ENCODE results near the gene LYST. TPM values are rescaled to one million over a fixed set of nuclear protein-coding genes. Genes with fewer than 3 reads are reported as not detected.
A peak's percentile ranks its signal among the peaks of the same experiment; 100 is the strongest.

Gene LYST
- total and polyA plus RNA-seq, 10 of the 15 experiments (the other 5 are each of a cell fraction or from before 2014, with no cell fraction given) = 3.3 to 28.1 (median 5.6) TPM

DNA sequence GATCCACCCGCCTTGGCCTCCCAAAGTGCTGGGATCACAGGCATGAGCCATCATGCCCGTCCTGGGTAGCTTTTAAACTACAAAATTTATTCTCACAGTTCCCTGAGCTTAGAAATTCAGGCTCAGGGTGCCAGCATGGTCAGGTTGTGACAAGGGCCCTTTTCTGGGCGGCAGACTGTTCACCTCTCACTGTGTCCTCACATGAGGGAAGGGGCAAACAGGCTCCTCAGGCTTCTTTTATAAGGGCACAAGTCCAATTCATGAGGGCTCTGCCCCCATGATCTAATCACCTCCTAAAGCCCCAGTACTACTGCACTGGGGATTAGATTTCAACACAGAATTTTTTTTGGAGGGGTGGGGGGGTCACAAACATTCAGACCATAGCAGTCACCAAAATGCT lies 253.9 kb downstream of the LYST start:
- H3K4me2 ChIP-seq (ENCODE audit: control insufficient read depth, insufficient read depth) = no peak overlapping the region
- no peaks in the 10 kb centered on the region for H3K9me3 ChIP-seq (replicated peaks; ENCODE audit: control insufficient read depth, insufficient read depth, low read length)
- ChIA-PET SMC1A (ENCODE audit: uncharacterized antibody, unreplicated experiment) (interaction anchor here (1.8 kb wide), 1 partner anchor 10 kb away, joined by 6 read pairs; no protein-coding TSS in a partner anchor), POLR2A (no interaction called here), RAD21 (ENCODE audit: unreplicated experiment) (no interaction called here), CTCF (interaction anchor here (0.5 to 3.3 kb wide), 2 partner anchors 11 to 14 kb away, joined by 3 to 26 read pairs; no protein-coding TSS in a partner anchor)
- no peak overlapping the region for H2AFZ ChIP-seq (ENCODE audit: control insufficient read depth, low read depth, low read length)
- H4K20me1 ChIP-seq (ENCODE audit: control insufficient read depth, insufficient read depth) = no peaks in the 10 kb centered on the region
- FAIRE-seq (no peak), DNase-seq (ENCODE audit: low read depth, low spot score) (no peak), ATAC-seq (no peak)
- peaks cover 0 to 3% of the 10 kb centered on the region in 2 experiments; a peak in 1 of 4 replicates for H3K27me3 ChIP-seq (replicated peaks in 1 of 2; ENCODE audit: control insufficient read depth in 2 of 2, insufficient read depth in 2 of 2, low read length in 1 of 2)
- H3K4me3 ChIP-seq = no peak overlapping the region
- intact Hi-C loops (cut with micrococcal nuclease; ENCODE audit: unreplicated experiment) = no loop called here
- no peaks in the 10 kb centered on the region for H3K79me2 ChIP-seq (ENCODE audit: control insufficient read depth, insufficient read depth, low read length)
- no TSS peak for BruUV-seq (replicated peaks)
- in situ Hi-C loops (cut with MboI) = no loop called here
- H3K4me1 ChIP-seq (ENCODE audit: control insufficient read depth, insufficient read depth, low read length) = no peaks in the 10 kb centered on the region
- TF ChIP-seq HCFC1 (IDR thresholded peaks at IDR 0.05; ENCODE audit: low read length) (no peak), CBX3 (IDR thresholded peaks at IDR 0.05; ENCODE audit: borderline replicate concordance, low read depth) (no peak), JUND (IDR thresholded peaks at IDR 0.05; ENCODE audit: low read depth, low read length) (no peak), CREM (IDR thresholded peaks at IDR 0.05; ENCODE audit: low read depth) (no peak)
- no peak overlapping the region for H3K9ac ChIP-seq (ENCODE audit: control insufficient read depth, insufficient read depth, low read length)
- 19% methylated on average over 3 of the region's 3 CpGs for WGBS (ENCODE audit: insufficient coverage, insufficient replicate concordance, low lambda C conversion rate, missing lambda C conversion rate)
- H3K27ac ChIP-seq (ENCODE audit: control insufficient read depth, insufficient read depth) = no peak overlapping the region
- H3K36me3 ChIP-seq (ENCODE audit: control insufficient read depth in 2 of 2, insufficient read depth in 2 of 2, low read length in 1 of 2) = no peaks in the 10 kb centered on the region

MicroRNAs encoded within 50 kb of the gene (microRNA counts, 767-probe panel; counts per million panel counts)
- microRNA hsa-miR-1537 = 784 counts per million, percentile 18 among the panel's probes with 10 or more counts

Small RNA genes within 50 kb of the gene (microRNA-seq; reads per million reads assigned to microRNA genes)
- gene MIR1537 = 3.6 reads per million, percentile 21 among the genes with 10 or more reads in this experiment

Small RNA genes within 50 kb of the gene (small RNA-seq; reads per million reads assigned to genes)
- gene MIR1537 (not detected), gene RNU6-968P (not detected)

Other genes starting within 250 kb of the LYST start
- 0.11 TPM in 1 of 2 replicates, not detected in the other for gene GNG4, start 217.1 kb downstream of the LYST start, total RNA-seq (2014; rRNA removed)
- gene GNG4, start 217.1 kb downstream of the LYST start, total RNA-seq (2014; rRNA removed; fragmentation: Illumina TruSeq; extraction: Trizol) = not detected in 2 replicates
- 0.11 TPM in 1 of 2 replicates, not detected in the other for gene GNG4, start 217.1 kb downstream of the LYST start, total RNA-seq (2021)
- 0.15 and 0.26 TPM in 2 replicates for gene GNG4, start 217.1 kb downstream of the LYST start, polyA plus RNA-seq (2011; rRNA removed)
- gene GNG4, start 217.1 kb downstream of the LYST start, polyA plus RNA-seq (2014; fragmentation: Illumina TruSeq; extraction: Trizol) = 0.15 TPM in 1 of 2 replicates, not detected in the other
- not detected for gene GNG4, start 217.1 kb downstream of the LYST start, polyA plus RNA-seq (2014; fragmentation: Nextera tagmentation; extraction: Ambion mirVana)
- gene GNG4, start 217.1 kb downstream of the LYST start, polyA plus RNA-seq (2014; rRNA removed) = 0.03 TPM in 1 of 2 replicates, not detected in the other
- gene GNG4, start 217.1 kb downstream of the LYST start, polyA plus RNA-seq (2016; fragmentation: Nextera tagmentation; extraction: Ambion mirVana) = not detected
- gene NID1, start 198.2 kb upstream of the LYST start, total RNA-seq (2014; rRNA removed) = 11.5 and 12.4 TPM in 2 replicates
- gene NID1, start 198.2 kb upstream of the LYST start, total RNA-seq (2014; rRNA removed; fragmentation: Illumina TruSeq; extraction: Trizol) = 6.1 and 6.4 TPM in 2 replicates
- gene NID1, start 198.2 kb upstream of the LYST start, total RNA-seq (2021) = 25.7 and 26.9 TPM in 2 replicates
- gene NID1, start 198.2 kb upstream of the LYST start, polyA plus RNA-seq (2011; rRNA removed) = 5.1 and 14.7 TPM in 2 replicates
- 21.0 and 21.5 TPM in 2 replicates for gene NID1, start 198.2 kb upstream of the LYST start, polyA plus RNA-seq (2014; fragmentation: Illumina TruSeq; extraction: Trizol)
- gene NID1, start 198.2 kb upstream of the LYST start, polyA plus RNA-seq (2014; fragmentation: Nextera tagmentation; extraction: Ambion mirVana) = 1 to 10 TPM; 4.2 to 4.9 TPM
- 8.3 and 9.9 TPM in 2 replicates for gene NID1, start 198.2 kb upstream of the LYST start, polyA plus RNA-seq (2014; rRNA removed)
- 10 to 100 TPM; 11.1 to 13.0 TPM for gene NID1, start 198.2 kb upstream of the LYST start, polyA plus RNA-seq (2016; fragmentation: Nextera tagmentation; extraction: Ambion mirVana)